ENCODE data around the gene TMEM190. TPM values are rescaled to one million over a fixed set of nuclear protein-coding genes. Genes with fewer than 3 reads are reported as not detected.

TMEM190 gene
- total RNA-seq, 1 donor from 2014 or later, result not detected

GRCh38 chr19:55426042-55426441 lies 49.4 kb downstream of the TMEM190 start:
- TF ChIP-seq CTCF (IDR thresholded peaks at IDR 0.05), result no peak
- H3K9me3 ChIP-seq, result no peaks in the 10 kb centered on the region
- intact Hi-C loops (cut with DNase I), result no loop called here
- DNase-seq (no peak), ATAC-seq (no peak)
- no peaks in the 10 kb centered on the region for H3K36me3 ChIP-seq
- H3K4me1 ChIP-seq, result no peaks in the 10 kb centered on the region
- peaks cover 34% of the 10 kb centered on the region for H3K27me3 ChIP-seq
- H3K27ac ChIP-seq, result no peak overlapping the region
- H3K4me3 ChIP-seq, result no peak overlapping the region

Other genes with a start within 250 kb of the TMEM190 start
- 1.2 TPM for gene TNNT1, start 227.6 kb upstream of the TMEM190 start, total RNA-seq
- not detected for gene TNNI3, start 219.1 kb upstream of the TMEM190 start, total RNA-seq
- gene DNAAF3, start 210.2 kb upstream of the TMEM190 start, total RNA-seq, result 1.5 TPM
- not detected for gene SYT5, start 196.5 kb upstream of the TMEM190 start, total RNA-seq
- not detected for gene PTPRH, start 167.3 kb upstream of the TMEM190 start, total RNA-seq
- gene TMEM86B, start 148.1 kb upstream of the TMEM190 start, total RNA-seq, result 4.3 TPM
- 61.0 TPM for gene PPP6R1, start 117.8 kb upstream of the TMEM190 start, total RNA-seq
- 19.7 TPM for gene HSPBP1, start 96.7 kb upstream of the TMEM190 start, total RNA-seq
- 1.3 TPM for gene BRSK1, start 92.8 kb upstream of the TMEM190 start, total RNA-seq
- gene TMEM150B, start 51.5 kb upstream of the TMEM190 start, total RNA-seq, result 23.9 TPM
- 11.7 TPM for gene KMT5C, start 37.0 kb upstream of the TMEM190 start, total RNA-seq
- not detected for gene COX6B2, start 22.1 kb upstream of the TMEM190 start, total RNA-seq
- not detected for gene GARIN5B, start 13.6 kb upstream of the TMEM190 start, total RNA-seq
- gene IL11, start 6.4 kb upstream of the TMEM190 start, total RNA-seq, result 0.84 TPM
- 19.8 TPM for gene TMEM238, start 7.5 kb downstream of the TMEM190 start, total RNA-seq
- gene RPL28, start 9.1 kb downstream of the TMEM190 start, total RNA-seq, result 1,343 TPM
- gene UBE2S, start 31.0 kb downstream of the TMEM190 start, total RNA-seq, result 19.5 TPM
- gene SHISA7, start 66.5 kb downstream of the TMEM190 start, total RNA-seq, result not detected
- gene ISOC2, start 84.8 kb downstream of the TMEM190 start, total RNA-seq, result 25.3 TPM
- not detected for gene C19orf85, start 87.9 kb downstream of the TMEM190 start, total RNA-seq
- gene ZNF628, start 99.8 kb downstream of the TMEM190 start, total RNA-seq, result 10.2 TPM
- gene NAT14, start 108.4 kb downstream of the TMEM190 start, total RNA-seq, result 14.7 TPM
- 6.0 TPM for gene SSC5D, start 111.6 kb downstream of the TMEM190 start, total RNA-seq
- not detected for gene SBK2, start 160.3 kb downstream of the TMEM190 start, total RNA-seq
- 1.8 TPM for gene SBK3, start 168.7 kb downstream of the TMEM190 start, total RNA-seq
- 15.7 TPM for gene ZNF579, start 204.0 kb downstream of the TMEM190 start, total RNA-seq
- gene FIZ1, start 222.7 kb downstream of the TMEM190 start, total RNA-seq, result 14.9 TPM
- 28.6 TPM for gene ZNF524, start 223.5 kb downstream of the TMEM190 start, total RNA-seq
- 18.4 TPM for gene ZNF865, start 228.8 kb downstream of the TMEM190 start, total RNA-seq
- gene ZNF784, start 247.7 kb downstream of the TMEM190 start, total RNA-seq, result 9.7 TPM

Measured in upper lobe of right lung (tissue), 1 donor.